Ishikawa (cell line): Measurements from ENCODE around the gene NDFIP1.

Source experiments
- CEBPB ChIP-seq: IDR thresholded peaks from 2 replicates; pipeline ENCODE4 v1.6.1; 2012
- CREB1 ChIP-seq: IDR thresholded peaks from 2 replicates; pipeline ENCODE4 v1.6.1; 2012; ENCODE audit warnings: low read depth
- EGR1 ChIP-seq: IDR thresholded peaks from 2 replicates; pipeline ENCODE4 v1.6.1; 2012
- EP300 ChIP-seq: IDR thresholded peaks from 2 replicates; pipeline ENCODE4 v1.6.1; 2012; ENCODE audit warnings: borderline replicate concordance
- FOXM1 ChIP-seq: IDR thresholded peaks from 2 replicates; pipeline ENCODE4 v1.6.1; 2012; ENCODE audit warnings: low read depth, borderline replicate concordance
- NFIC ChIP-seq: IDR thresholded peaks from 2 replicates; pipeline ENCODE4 v1.6.1; 2012
- RAD21 ChIP-seq: IDR thresholded peaks from 2 replicates; pipeline ENCODE4 v1.6.1; 2012; ENCODE audit warnings: low read depth
- TAF1 ChIP-seq: IDR thresholded peaks from 2 replicates; pipeline ENCODE4 v1.6.1; 2012; ENCODE audit warnings: low read depth, mild to moderate bottlenecking
- TCF12 ChIP-seq: IDR thresholded peaks from 2 replicates; pipeline ENCODE4 v1.6.1; 2012; ENCODE audit warnings: low read depth
- TEAD4 ChIP-seq: IDR thresholded peaks from 2 replicates; pipeline ENCODE4 v1.6.1; 2012
- YY1 ChIP-seq: IDR thresholded peaks from 2 replicates; pipeline ENCODE4 v1.6.1; 2012; ENCODE audit warnings: low read depth
- ZBTB7A ChIP-seq: IDR thresholded peaks from 2 replicates; pipeline ENCODE4 v1.6.1; 2012; ENCODE audit warnings: low read depth
- TF ChIP-seq, protein P1 (sequence below): IDR thresholded peaks from 2 replicates; pipeline ENCODE4 v1.6.1; 2012; ENCODE audit warnings: low read depth, mild to moderate bottlenecking
- TF ChIP-seq, protein P2 (sequence below): IDR thresholded peaks from 2 replicates; pipeline ENCODE4 v1.6.1; 2012
- TF ChIP-seq, protein P3 (sequence below): IDR thresholded peaks from 2 replicates; pipeline ENCODE4 v1.6.1; 2012

Gene NDFIP1

DNA sequence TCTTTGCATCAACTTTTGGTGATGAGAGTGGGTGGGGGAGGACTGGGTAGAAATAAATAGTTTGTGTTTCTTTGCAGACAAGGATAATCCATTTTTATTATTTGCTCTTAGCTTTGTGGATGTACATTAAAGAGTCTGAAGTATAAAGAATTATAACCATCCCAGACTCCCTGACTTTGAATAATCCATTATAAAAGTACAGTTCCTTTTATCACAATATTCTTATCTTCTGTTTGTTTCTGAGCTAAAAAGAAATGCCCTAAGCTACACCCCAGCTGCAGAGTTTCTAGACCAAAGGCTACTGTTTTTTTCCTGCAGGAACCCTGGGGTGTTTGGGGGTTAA is 77.9 kb downstream of the NDFIP1 start:
- TF ChIP-seq TAF1 (no peak), NFIC (no peak), FOXM1 (no peak), ZBTB7A (no peak), RAD21 (no peak), EP300 (no peak), YY1 (no peak), EGR1 (no peak), CEBPB (no peak), TEAD4 (no peak), CREB1 (no peak), TCF12 (no peak)
- TF ChIP-seq, protein P1, sequence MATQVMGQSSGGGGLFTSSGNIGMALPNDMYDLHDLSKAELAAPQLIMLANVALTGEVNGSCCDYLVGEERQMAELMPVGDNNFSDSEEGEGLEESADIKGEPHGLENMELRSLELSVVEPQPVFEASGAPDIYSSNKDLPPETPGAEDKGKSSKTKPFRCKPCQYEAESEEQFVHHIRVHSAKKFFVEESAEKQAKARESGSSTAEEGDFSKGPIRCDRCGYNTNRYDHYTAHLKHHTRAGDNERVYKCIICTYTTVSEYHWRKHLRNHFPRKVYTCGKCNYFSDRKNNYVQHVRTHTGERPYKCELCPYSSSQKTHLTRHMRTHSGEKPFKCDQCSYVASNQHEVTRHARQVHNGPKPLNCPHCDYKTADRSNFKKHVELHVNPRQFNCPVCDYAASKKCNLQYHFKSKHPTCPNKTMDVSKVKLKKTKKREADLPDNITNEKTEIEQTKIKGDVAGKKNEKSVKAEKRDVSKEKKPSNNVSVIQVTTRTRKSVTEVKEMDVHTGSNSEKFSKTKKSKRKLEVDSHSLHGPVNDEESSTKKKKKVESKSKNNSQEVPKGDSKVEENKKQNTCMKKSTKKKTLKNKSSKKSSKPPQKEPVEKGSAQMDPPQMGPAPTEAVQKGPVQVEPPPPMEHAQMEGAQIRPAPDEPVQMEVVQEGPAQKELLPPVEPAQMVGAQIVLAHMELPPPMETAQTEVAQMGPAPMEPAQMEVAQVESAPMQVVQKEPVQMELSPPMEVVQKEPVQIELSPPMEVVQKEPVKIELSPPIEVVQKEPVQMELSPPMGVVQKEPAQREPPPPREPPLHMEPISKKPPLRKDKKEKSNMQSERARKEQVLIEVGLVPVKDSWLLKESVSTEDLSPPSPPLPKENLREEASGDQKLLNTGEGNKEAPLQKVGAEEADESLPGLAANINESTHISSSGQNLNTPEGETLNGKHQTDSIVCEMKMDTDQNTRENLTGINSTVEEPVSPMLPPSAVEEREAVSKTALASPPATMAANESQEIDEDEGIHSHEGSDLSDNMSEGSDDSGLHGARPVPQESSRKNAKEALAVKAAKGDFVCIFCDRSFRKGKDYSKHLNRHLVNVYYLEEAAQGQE: no peak
- TF ChIP-seq, protein P2, sequence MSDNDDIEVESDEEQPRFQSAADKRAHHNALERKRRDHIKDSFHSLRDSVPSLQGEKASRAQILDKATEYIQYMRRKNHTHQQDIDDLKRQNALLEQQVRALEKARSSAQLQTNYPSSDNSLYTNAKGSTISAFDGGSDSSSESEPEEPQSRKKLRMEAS: no peak
- TF ChIP-seq, protein P3, sequence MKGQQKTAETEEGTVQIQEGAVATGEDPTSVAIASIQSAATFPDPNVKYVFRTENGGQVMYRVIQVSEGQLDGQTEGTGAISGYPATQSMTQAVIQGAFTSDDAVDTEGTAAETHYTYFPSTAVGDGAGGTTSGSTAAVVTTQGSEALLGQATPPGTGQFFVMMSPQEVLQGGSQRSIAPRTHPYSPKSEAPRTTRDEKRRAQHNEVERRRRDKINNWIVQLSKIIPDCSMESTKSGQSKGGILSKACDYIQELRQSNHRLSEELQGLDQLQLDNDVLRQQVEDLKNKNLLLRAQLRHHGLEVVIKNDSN: no peak

DNA sequence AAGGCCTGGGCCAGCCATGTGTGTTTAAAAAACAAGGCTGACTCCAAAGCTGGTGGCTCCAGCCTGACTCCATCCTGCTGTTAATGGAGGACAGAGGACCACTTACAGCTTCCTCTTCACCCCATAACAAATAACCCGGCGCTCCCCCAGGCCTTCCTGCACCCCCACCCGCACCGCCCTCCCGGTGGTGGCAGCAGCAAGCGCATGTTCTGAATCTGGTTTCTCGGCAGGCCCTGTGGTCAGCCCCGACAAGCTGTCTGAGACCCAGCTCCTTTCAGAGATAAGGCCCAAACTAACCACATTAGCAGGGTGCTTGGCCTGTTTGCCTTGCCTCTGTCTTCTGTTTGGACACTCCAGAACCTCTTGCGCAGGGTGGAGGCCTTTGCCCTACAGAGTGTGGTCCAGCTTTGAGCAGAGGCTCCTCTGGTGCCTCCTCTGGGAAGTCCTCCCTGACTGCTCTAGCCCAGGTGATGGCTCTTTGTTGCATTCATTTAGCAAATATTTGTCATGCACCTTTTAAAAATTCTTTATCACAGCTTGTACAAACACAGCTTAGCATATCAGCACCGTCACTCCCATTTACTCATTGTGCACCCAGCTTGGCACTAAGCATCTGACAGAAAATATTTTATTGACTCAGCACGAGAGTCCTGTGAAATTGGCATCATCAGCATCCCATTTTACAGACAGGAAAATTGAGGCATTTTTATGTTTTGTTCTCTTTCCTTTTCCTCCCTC is 78.4 kb downstream of the NDFIP1 start:
- TF ChIP-seq, protein P1: no peak
- TF ChIP-seq YY1 (no peak), RAD21 (no peak), CREB1 (no peak)
- TF ChIP-seq, protein P2: no peak

DNA sequence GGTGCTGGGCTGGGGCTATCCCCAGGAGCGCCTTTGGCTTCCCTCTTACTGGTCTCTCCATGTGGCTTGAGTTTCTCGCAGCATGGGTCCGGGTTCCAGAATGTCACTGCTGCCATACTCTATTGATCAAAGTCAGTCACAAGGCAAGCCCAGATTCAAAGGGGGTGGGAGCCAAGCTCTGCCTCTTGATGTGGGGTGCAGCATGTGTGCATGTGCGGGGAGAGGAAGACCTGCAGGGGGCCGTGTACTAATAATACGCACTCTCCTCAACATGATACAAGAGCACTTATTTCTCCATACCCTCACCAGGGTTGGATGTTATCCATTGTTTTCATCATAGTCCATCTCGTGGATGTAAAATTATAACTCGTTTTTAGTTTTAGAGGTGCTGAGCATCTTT is 81.2 kb downstream of the NDFIP1 start:
- TF ChIP-seq TCF12 (no peak), EGR1 (no peak), TAF1 (no peak), CEBPB (no peak), CREB1 (no peak), TEAD4 (no peak), YY1 (no peak), RAD21 (no peak), EP300 (no peak), NFIC (no peak), FOXM1 (no peak)
- TF ChIP-seq, protein P1: no peak
- TF ChIP-seq, protein P3: no peak
- TF ChIP-seq, protein P2: no peak

DNA sequence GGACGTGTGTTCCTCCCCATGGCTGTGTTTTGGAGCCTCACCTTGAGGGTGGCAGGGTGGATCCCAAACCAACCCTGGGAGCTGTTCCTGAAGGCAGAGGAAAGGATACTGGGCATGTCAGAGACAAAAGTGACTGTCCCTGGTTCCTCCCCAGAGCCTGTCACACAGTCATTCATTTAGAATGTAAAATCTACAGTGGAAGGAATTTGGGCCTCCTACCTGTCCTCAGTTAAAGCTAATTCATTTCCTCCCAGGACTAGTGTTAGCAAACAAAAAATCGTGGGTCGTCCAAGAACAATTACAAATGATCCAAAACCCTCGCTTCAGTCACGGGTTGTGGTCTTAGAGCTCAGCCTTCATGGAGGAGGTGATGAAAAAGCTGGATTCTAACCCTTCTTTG is 83.2 kb downstream of the NDFIP1 start:
- TF ChIP-seq, protein P1: no peak
- TF ChIP-seq, protein P3: no peak
- no peak for TF ChIP-seq TAF1
- TF ChIP-seq ZBTB7A: no peak
